Epithelial cell of prostate (primary cell): ENCODE data around the gene NHLRC4.

ENCODE experiments used
- DNase-seq: peaks from one replicate; pipeline ENCODE4 v3.0.0-alpha.2; 2011; ENCODE audit warnings: low read depth, low spot score
- H3K27ac ChIP-seq: fragments of 450-650 bp; 2 replicates; pipeline ENCODE4 v1.5.1; 2017; ENCODE audit warnings: mild to moderate bottlenecking

Gene NHLRC4, protein sequence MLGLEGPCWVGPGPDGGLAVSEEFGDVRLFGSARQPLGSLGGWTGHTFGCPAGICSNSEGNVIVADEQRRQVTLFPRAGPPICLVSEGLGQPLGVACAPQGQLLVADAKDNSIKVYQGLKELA

DNA sequence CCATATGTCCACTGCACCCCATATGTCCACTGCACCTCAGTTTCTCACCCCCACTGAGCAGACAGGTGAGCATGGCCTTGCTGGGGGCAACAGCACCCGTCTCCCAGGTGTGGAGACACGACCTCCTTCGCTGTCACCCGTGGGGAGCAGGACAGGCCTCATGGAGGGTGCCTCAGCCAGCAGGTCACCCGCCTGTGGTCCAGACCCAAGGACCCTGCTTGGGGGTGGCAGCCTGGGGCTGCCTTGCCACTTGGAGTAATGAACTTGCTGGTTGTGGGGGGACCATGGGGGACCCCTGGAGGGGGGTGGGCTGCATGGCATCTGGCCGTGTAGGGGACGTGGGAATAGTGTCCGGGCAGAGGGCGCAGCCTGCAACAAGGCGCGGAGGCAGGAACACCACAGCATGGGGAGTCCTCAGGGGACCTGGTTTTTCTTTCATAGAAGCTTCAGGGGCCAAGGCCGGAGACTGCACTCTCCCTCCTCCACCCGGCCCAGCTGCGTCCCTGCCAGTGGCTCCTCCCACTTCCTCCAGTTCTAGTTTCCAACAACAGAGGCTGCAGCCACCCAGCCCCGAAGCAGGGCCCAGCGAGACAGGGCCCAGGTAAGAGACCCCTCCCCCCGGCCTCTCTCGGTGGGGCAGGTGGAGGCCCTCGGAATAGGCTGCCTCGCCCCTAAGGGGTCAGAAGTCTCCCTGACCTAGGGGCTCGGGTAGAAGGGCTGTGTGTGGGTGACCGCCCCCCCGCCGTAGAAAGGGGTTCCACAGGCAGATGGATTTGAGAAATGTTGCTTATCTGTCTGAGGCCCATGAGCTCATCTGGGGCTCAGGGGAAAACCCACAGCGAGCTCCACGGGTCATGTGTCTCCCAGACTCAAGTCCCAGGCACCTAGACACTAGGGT lies at the start of gene NHLRC4:
TSS of gene NHLRC4 (plus strand) at position 531 of the 898 bp plus-strand sequence. CDS start 1,043 bp downstream, outside the sequence.
- no peak for DNase-seq
- no peak within 1 kb of the TSS for H3K27ac ChIP-seq

DNA sequence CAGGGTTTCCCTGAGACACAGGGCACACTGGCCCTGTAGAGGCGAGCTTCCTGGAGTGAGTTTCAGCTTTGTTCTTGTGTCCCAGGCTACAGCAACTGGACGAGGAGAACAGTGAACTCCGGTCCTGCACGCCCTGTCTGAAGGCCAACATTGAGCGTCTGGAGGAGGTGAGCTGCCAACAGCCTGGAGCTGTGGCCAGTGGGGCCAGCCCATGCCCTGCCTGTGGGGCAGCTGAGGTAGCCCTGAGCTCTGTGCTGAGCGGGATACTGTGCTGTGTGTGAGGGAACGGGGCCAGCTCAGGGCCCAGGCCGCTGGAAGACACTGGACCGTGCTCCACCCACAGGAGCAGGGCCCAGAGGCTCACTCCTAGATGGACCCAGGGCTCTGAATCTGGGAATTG lies 47.9 kb upstream of the NHLRC4 start:
- no peak for DNase-seq
- H3K27ac ChIP-seq: no peak overlapping the region

DNA sequence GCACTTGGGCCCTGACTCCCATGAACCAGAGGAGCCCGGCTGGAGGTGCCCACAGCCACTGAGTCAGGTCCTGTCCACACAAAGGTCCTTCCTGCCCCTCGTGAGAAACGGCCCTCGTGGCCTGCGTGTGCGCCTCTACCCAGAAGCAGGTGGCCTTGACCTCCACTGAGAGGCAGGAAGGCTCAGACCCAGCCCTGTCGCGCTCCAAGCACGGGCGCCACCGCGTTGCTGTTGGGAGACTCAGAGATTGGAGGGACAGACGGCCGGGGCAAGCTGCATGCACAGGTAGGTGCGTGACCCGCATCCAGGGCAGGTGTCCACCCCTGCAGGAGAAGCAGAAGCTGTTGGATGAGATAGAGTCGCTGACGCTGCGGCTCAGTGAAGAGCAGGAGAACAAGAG lies 47.4 kb upstream of the NHLRC4 start:
- no peak overlapping the region for H3K27ac ChIP-seq
- DNase-seq: no peak

DNA sequence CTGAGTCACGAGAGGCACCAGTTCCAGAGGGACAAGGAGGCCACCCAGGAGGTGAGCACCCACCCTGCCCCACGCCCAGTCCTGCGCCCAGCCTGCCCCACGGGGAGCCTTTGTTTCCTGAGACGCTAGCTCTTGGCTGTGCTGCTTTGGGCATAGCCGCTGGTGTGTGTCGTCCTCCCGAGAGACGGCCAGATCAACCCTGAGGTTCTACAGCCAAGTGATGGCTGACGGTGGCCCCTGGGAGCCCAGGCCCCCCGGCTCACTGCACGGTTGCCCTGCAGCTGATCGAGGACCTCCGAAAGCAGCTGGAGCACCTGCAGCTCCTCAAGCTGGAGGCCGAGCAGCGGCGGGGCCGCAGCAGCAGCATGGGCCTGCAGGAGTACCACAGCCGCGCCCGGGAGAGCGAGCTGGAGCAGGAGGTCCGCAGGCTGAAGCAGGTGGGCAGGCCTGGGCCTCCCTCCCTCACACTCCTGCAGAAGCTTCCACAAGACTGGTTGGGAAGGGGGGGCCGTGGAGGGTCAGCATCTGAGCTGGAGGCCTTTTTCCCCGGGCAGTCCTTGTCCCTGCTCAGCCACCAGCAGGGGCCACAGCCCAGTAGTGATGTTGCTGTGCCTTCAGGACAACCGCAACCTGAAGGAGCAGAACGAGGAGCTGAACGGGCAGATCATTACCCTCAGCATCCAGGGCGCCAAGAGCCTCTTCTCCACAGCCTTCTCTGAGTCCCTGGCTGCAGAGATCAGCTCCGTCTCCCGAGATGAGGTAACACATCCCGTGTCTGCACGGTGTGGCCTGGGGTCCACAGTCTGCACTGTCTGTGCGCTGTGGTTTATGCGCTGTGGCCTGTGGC lies 46.7 kb upstream of the NHLRC4 start:
- DNase-seq: no peak

DNA sequence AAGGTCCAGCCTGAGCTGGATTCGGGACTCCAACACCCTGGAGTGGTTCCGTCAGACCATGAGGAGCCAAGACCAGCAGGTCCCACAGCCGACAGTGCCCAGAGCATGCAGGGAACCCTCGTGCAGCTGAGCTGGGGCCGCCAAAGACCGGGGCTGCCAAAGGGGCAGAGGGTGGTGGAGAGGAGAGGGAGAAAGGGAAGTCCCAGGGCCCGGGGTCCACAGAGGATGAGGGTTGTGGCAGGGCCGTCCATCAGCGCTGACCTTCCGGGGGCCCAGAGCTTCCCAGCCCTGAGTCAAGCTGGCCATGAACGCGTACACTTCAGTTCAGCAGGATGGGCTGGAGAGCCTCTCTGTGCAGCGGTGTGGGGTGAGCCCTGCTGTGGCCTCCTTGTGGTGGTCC lies 46.0 kb upstream of the NHLRC4 start:
- DNase-seq: no peak
- H3K27ac ChIP-seq: no peak overlapping the region

More for the DNA sequence above, 46.7 kb upstream of the NHLRC4 start:
- no peak overlapping the region for H3K27ac ChIP-seq

DNA sequence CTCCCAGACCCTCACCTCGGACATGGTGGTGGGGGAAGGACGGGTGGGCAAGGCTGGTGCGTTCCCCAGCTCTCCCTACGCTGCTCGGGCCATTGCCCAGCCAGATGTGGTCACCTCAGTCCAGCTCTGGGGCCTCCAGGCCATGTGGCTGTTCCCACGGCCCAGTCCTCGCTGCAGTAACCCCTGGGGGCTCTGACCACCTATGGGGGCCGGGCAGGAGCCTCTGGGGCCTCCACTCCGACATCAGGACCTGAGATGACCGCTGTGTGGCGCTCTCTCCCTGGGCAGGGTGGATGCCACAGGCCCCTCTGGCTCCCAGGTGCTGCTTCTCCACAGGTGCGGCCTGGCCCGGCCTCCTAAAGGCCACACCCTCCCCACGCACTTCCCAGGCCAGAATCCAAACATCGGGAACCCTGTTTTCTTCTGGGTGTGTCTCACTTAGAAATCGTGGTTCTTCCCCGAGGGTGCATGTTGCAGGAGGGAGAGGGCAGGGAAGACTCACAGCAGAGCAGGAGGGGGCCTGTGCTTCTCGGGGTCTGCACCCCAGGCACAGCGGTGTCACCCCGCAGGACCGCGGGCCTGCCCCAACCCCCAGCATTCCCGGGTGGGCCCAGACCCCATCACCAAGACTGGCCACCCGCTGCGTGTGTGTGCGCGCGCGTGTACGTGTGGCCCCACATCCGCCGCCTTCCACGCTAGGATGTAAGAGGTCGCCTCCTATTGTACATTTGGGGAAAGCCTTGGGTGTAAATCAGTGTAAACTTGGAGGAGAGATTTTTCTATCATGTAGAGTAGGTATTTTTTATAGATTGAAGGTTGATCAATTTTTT lies 45.2 kb upstream of the NHLRC4 start:
- no peak overlapping the region for H3K27ac ChIP-seq
- DNase-seq: no peak

DNA sequence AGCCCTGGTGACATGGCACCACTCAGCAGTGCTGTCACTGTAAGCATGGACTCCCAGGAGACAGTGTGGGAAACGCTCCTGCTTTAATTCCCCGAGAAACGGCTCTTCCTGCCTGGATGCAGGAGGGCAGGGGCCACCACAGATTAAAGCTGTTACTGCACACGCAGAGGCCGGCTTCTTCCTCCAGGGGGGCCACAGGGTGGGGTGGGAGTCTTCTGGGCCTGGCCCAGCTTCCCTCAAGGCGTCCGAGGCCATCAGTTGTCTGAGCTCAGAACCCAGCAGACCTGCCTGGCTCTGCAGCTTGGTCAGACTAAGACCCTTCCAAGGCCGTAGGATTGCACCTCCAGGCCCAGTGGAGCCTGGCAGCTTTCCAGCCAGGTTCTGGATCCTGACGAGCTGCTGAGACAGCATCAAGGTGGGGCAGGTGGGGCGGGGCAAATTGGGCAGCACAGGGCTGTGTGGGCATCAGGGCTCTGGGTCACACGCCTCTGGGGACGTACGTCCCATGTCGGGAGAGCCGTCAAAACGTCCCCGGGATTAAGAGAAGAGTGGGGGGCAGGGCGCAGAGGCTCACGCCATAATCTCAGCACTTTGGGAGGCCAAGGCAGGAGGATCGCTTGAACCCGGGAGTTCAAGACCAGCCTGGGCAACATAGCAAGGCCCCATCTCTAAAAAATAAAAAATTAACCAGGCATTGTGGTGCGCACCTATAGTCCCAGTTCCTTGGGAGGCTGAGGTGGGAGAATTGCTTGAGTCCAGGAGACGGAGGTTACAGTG lies 44.3 kb upstream of the NHLRC4 start:
- DNase-seq: no peak

DNA sequence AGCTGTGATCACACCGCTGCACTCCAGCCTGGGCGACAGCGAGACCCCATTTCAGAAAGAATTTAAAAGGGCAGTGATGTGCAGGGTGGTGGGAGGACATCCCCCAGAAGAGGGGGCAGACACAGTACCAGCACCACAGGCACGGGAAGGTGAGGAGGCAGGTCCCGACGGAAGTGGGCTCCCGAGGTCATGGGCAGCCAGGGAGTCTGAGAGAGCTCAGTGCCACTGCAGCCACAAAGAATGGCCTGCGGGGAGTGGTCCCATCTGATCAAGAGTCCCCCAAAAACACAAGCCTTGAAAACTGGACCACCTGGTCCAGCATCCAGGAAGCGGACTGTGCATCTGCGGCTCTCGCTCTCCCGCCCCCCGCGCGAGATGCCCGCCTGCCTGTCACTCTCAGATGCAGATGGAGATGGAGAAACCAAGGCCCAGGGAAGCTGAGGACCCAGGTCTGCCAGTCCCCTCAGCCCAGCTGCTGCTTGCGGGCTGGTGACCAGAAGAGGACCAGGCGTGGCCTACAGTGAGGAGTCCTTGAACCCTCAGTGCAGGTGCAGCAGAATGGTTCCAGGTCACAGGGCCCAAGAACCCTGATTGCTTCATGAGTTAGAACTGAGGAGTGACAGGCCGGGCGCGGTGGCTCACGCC lies 43.6 kb upstream of the NHLRC4 start:
- DNase-seq: no peak
- no peak overlapping the region for H3K27ac ChIP-seq

More for the DNA sequence above, 44.3 kb upstream of the NHLRC4 start:
- no peak overlapping the region for H3K27ac ChIP-seq

DNA sequence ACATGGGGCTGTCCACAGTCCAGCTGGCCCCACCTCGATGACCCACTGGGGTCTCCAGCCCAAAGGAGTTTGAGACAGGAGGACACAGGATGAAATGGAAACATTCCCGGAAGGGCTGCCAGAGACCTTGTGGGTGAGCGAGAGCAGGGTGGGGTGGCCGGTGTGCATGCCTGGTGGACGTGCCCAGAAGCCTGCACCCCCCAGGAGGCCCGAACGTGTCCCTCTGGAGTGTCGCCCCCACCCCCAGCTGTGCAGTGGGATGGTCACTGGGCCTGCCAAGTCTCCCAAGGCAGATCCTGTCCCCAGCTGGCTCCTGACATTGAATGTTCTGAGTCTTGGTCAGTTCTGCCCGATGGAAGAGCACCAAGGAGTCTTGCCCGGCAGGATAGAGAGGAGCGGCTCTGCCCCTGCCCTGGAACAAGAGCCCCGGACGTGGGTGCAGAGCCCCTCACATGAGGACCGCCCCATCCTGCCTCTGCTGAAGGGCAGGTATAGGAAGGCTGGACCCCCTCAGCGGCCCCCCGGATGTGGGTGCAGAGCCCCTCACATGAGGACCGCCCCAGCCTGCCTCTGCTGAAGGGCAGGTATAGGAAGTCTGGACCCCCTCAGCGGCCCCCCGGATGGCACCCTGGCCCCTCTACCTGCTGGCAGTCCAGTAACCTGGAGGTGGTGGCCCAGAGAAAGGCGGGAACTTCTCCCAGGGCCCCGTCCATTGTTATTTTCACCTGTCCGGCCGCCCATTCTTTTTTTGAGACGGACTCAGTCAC lies 42.3 kb upstream of the NHLRC4 start:
- DNase-seq: no peak
- H3K27ac ChIP-seq: no peak overlapping the region

DNA sequence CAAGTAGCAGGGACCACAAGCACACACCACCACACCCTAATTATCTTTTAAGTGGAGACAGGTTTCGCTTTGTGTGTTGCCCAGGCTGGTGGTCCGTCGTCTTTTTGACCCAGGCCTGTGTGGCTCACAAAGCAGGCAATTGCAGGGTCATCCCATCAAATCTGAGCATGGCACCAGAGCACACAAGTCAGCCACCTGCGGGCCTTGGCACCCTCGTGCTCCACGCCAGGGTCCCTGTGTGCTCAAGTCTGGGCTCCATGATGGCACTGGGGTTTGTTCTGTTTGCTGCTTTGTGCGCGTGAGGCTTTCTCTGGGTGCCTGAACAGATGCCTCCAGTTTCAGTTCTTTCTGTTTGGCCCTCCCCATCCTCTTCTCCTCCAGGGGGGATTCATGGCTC lies 41.7 kb upstream of the NHLRC4 start:
- no peak for DNase-seq
- peak overlapping the region; percentile 95 for H3K27ac ChIP-seq

DNA sequence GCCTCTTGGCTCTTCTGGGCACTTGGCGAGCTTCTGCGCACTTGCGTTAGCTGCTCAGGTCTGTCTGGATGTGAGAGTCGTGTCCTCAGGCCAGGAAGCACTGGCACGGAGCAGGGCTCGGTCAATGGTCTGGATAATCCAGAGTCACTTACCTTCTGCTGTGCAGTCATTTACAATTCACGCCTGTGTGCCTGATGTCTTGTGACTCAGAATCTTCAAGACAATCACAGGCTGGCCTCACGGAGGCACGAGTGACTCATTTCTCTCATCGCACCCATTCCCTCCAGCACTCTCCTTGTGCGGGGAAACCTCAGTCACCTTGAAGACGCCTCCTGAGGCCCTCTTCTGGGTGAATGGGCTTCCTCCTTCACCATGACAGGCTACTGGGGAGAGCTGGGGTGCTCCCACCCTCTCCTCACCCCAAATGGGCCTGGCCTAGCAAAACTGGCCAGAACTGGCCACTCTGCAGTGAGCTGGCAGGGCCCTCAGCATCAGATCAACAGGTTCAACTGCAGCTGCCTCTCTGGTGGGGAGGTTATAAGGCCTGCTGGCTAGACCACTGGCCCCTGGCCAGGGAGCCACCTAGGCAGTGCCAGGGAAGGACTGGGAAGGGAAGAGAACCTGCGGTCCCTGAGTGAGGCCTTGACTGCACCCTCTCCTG lies 41.2 kb upstream of the NHLRC4 start:
- DNase-seq: peak; percentile 81
- H3K27ac ChIP-seq: peak overlapping the region; percentile 95

DNA sequence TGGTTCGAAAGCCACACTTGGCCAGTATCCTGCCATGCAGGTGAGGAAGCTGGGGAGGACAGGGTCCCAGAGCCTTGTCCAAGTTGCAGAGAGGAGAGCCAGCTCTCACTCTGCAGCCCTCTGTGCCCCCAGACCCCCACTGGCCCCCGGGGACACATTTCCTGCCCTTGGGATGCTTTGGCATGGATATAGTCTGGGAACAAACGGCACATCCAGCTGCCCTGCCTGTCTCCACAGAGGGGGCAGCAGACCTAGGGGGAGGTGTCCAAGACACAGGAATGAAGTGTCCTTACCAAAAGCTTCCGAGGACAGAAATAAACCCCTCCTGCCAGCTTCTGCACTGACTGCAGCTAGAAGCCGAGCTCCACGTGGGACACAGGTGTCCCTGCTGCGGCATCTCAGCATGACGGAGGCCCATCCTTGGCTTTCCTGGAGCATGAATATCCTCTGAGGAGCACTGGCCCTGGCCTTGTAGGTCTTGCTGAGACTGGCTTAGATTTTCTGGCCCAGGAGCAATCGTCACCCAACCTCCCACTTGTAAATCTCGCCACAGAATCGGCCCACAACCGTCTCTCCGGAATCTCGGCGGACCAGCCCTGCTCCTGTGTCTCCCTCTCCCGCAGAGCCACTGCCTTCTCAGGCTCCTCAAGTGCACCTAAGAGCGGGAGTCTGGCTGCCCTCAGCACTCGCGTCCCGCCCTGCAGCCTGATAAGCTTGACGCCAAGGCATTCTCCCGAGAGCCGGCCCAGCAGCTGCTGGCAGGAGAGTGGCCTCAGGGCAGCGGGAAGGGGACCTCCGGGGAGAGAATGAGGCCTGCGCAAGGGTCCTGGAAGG lies 40.4 kb upstream of the NHLRC4 start:
- peak overlapping the region; percentile 95 for H3K27ac ChIP-seq
- no peak for DNase-seq

DNA sequence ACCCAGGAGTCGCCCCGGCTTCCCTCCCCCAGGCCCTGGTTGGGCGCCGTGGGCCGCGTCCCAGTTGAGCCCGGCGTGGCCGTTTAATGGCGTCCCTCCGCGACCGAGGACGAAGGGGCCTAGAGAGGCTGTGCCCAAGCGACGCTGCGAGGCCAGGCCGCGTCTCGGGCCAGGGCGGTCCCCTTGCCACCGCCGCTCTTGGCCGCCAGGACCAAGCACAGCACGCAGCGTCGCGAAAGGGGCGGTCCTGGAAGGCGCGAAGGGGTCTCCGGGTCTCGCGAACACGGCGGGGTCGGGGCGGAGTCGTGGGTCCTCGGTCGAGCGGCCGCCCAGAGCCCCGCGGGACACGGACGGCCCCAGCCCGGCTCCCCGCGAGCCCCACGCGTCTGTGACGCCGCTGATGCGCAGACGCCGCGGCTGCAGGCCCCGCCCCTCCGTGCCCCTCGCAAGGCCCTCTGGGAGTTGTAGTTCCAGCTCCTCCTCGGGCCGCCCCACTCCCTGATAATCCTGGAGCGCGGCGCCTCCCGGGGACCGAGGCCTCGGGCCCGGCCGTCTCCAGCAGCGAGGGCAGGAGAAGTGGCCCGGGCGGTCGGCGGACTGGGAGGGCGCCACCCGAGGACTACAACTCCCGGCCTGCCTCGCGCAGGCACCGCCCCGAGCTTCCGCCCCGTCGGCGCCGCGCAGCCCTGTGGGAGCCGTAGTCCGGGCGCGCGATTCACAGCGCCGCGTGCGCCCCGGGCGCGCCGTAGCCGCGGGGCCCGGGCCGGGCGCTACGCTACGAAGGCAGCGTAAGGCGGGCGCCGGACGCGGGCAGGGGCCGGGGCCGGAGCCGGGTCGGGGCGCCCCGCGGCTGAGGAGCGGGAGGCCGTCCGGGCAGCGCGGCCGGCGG lies 39.5 kb upstream of the NHLRC4 start, which contains the start of gene CAPN15:
TSS of gene CAPN15 (plus strand) at position 698 of the 889 bp plus-strand sequence. CDS start 19,127 bp downstream, outside the sequence.
- peak; percentile 48 for DNase-seq

DNA sequence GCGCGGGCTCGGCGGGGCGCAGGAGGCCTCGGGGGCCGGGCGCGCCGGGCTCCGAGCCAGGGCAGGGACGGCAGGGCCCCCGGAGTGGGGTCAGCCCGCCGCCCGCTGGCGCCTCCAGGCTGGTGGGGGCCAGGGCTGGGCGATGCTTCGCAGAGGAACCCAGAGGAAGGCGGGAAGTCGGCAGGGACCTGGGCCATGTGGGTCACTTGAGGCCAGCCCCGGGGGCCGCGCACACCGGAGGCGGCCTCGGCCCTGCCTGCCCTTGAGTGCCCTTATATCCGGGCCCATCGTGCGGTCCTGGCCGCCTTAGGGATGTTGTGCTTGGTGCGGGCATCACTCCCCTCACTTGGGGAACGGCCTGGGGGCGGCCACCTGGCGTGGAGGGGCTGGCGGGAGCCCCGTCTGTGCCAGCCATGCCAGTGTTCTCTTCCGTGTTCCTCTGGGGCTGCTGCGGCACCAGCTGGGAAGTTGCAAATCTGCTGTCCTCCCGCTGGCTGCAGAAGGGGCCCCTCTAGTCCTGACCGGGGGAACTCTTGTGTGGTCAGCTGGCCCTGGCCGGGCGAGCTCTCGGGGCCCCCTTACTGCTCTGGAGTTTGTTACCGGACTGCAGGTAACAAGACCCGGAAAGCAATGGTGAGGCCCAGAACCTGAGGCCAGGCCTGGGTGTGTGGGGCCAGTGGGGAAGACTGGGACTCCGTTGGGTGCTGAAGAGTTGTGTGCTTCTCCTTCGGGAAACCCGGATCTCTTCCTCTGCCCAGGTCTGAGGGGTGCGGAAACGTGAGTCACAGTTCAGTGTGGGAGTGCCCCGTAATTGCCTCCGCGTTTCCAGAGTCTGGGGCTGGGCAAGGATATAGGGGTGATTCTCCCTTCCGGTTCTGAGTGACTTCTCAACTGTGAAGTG lies 38.4 kb upstream of the NHLRC4 start:
- peak overlapping the region; percentile 95 for H3K27ac ChIP-seq
- DNase-seq: peak; percentile 12

More for the DNA sequence above, 39.5 kb upstream of the NHLRC4 start, which contains the start of gene CAPN15:
- H3K27ac ChIP-seq: peak within 1 kb of the TSS; percentile 95
